Stimulated activated CD4-positive, alpha-beta T cell treated with anti-CD3 and anti-CD28 coated beads, Interleukin-1b, Interleukin-23, amount 100 ng/mL, for 48 hours (primary cell): ENCODE results near the gene DLEU7.

Source experiments
- DNase-seq: peaks from one replicate; pipeline ENCODE4 v3.0.0-alpha.2; 2020

DLEU7 gene

GRCh38 chr13:50842251-50842989, 1.1 kb downstream of the DLEU7 start:
- DNase-seq = no peak

- DNase-seq = no peak
Observed at GRCh38 chr13:50841786-50842185, 1.7 kb downstream of the DLEU7 start.

- DNase-seq = no peak
Observed at GRCh38 chr13:50840284-50840683, 3.2 kb downstream of the DLEU7 start.

GRCh38 chr13:50839828-50840227, 3.7 kb downstream of the DLEU7 start:
- DNase-seq = no peak

GRCh38 chr13:50838701-50839100, 4.8 kb downstream of the DLEU7 start:
- DNase-seq = no peak

- no peak for DNase-seq
Observed at GRCh38 chr13:50838031-50838430, 5.5 kb downstream of the DLEU7 start.

GRCh38 chr13:50831512-50831911, 12.0 kb downstream of the DLEU7 start:
- DNase-seq = peak; percentile 2

GRCh38 chr13:50829896-50830295, 13.6 kb downstream of the DLEU7 start:
- no peak for DNase-seq

- no peak for DNase-seq
Observed at GRCh38 chr13:50829226-50829625, 14.3 kb downstream of the DLEU7 start.

GRCh38 chr13:50826035-50826434, 17.5 kb downstream of the DLEU7 start:
- no peak for DNase-seq

GRCh38 chr13:50812242-50812641, 31.2 kb downstream of the DLEU7 start:
- no peak for DNase-seq

GRCh38 chr13:50810998-50811397, 32.5 kb downstream of the DLEU7 start:
- DNase-seq = no peak

- DNase-seq = no peak
Observed at GRCh38 chr13:50810468-50810867, 33.0 kb downstream of the DLEU7 start.

GRCh38 chr13:50809133-50810090, 34.1 kb downstream of the DLEU7 start:
- no peak for DNase-seq

GRCh38 chr13:50805805-50806204, 37.7 kb downstream of the DLEU7 start:
- no peak for DNase-seq

- peak; percentile 57 for DNase-seq
Observed at GRCh38 chr13:50801087-50801931, 42.2 kb downstream of the DLEU7 start.

GRCh38 chr13:50800091-50800739, 43.3 kb downstream of the DLEU7 start:
- DNase-seq = no peak

GRCh38 chr13:50798923-50799322, 44.6 kb downstream of the DLEU7 start:
- no peak for DNase-seq

- no peak for DNase-seq
Observed at GRCh38 chr13:50797091-50797490, 46.4 kb downstream of the DLEU7 start.

- DNase-seq = no peak
Observed at GRCh38 chr13:50796463-50796862, 47.0 kb downstream of the DLEU7 start.

GRCh38 chr13:50794226-50794625, 49.3 kb downstream of the DLEU7 start:
- DNase-seq = no peak

GRCh38 chr13:50793026-50793425, 50.5 kb downstream of the DLEU7 start:
- DNase-seq = no peak
